CD8-positive, alpha-beta memory T cell (primary cell): ENCODE data around the gene EFTUD2. TPM values are rescaled to one million over a fixed set of nuclear protein-coding genes. Genes with fewer than 3 reads are reported as not detected.

ENCODE experiments used
- CTCF ChIA-PET: fragments of 350-600 bp; sonication (Branson Sonifier 250); formaldehyde crosslinking; loops from one replicate; lab custom pipeline; 2021; ENCODE audit warnings: antibody characterized with exemption; lab: Charles Lee
- POLR2A ChIA-PET: fragments of 350-600 bp; sonication (Branson Sonifier 250); formaldehyde crosslinking; loops from one replicate; lab custom pipeline; 2021; ENCODE audit warnings: antibody characterized with exemption; lab: Charles Lee
- DNase-seq, 5 donors: peaks; one replicate each; pipeline versions ENCODE4 v3.0.0 to v3.0.0-alpha.2; 2020 to 2022; ENCODE audit warnings: mixed read lengths in 1 of 5
- H3K27ac ChIP-seq: one replicate; pipeline ENCODE4 v1.7.0; 2013; ENCODE audit warnings: low read depth, mild to moderate bottlenecking, low read length, moderate library complexity
- H3K27me3 ChIP-seq: 2 replicates; pipeline ENCODE4 v1.7.0; 2013; ENCODE audit warnings: low read length, mild to moderate bottlenecking; ENCODE audit not compliant: insufficient read depth, poor library complexity, severe bottlenecking
- H3K36me3 ChIP-seq: 2 replicates; pipeline ENCODE4 v1.7.0; 2013; ENCODE audit warnings: mild to moderate bottlenecking, low read length, moderate library complexity; ENCODE audit not compliant: insufficient read depth
- H3K4me1 ChIP-seq: 2 replicates; pipeline ENCODE4 v1.7.0; 2013; ENCODE audit warnings: mild to moderate bottlenecking, low read length, moderate library complexity; ENCODE audit not compliant: insufficient read depth
- H3K4me3 ChIP-seq: 2 replicates; pipeline ENCODE4 v1.7.0; 2013; ENCODE audit warnings: mild to moderate bottlenecking, low read length
- H3K9me3 ChIP-seq: 2 replicates; pipeline ENCODE4 v1.7.0; 2013; ENCODE audit warnings: mild to moderate bottlenecking, low read length
- H3K27ac Mint-ChIP-seq, 8 donors: one replicate each; pipeline ENCODE4 v1.8.0; 2020 to 2021; ENCODE audit warnings: mixed read lengths in 8 of 8, mild to moderate bottlenecking in 6 of 8, inconsistent platforms in 3 of 8, moderate library complexity in 3 of 8
- H3K27me3 Mint-ChIP-seq, 2 donors: one replicate each; pipeline ENCODE4 v1.8.0; 2020 to 2021; ENCODE audit warnings: mixed read lengths in 2 of 2, mild to moderate bottlenecking in 1 of 2, moderate library complexity in 1 of 2
- H3K36me3 Mint-ChIP-seq, 3 donors: one replicate each; pipeline ENCODE4 v1.8.0; 2020 to 2021; ENCODE audit warnings: mixed read lengths in 3 of 3, inconsistent platforms in 1 of 3, mild to moderate bottlenecking in 1 of 3
- H3K4me1 Mint-ChIP-seq, 3 donors: one replicate each; pipeline ENCODE4 v1.8.0; 2020 to 2021; ENCODE audit warnings: mixed read lengths in 3 of 3, inconsistent platforms in 1 of 3, mild to moderate bottlenecking in 1 of 3
- H3K4me3 Mint-ChIP-seq, 7 donors: one replicate each; pipeline ENCODE4 v1.8.0; 2020 to 2021; ENCODE audit warnings: mixed read lengths in 7 of 7, mild to moderate bottlenecking in 6 of 7, moderate library complexity in 4 of 7, inconsistent platforms in 2 of 7
- H3K9me3 Mint-ChIP-seq, 5 donors: one replicate each; pipeline ENCODE4 v1.8.0; 2020 to 2022; ENCODE audit warnings: mixed read lengths in 5 of 5, mild to moderate bottlenecking in 3 of 5, moderate library complexity in 2 of 5, inconsistent platforms in 1 of 5
- polyA plus RNA-seq: library from polyadenylated mRNA; unstranded; fragments of 300-500 nt; fragmentation: Illumina TruSeq; gene quantifications from one replicate; pipeline ENCODE4 v1.2.3, GENCODE V29; 2021
- total RNA-seq, 2 experiments: library from RNA; stranded (reverse); gene quantifications; one replicate each; pipeline ENCODE4 v1.2.3, GENCODE V29; 2021

Gene EFTUD2
- total and polyA plus RNA-seq, 3 experiments from 2014 or later = 77.6 to 241 (median 229) TPM

GRCh38 chr17:44887016-44887415 lies 12.2 kb downstream of the EFTUD2 start:
- peaks cover 11 to 53% (median 28%) of the 10 kb centered on the region in 3 donors for H3K36me3 Mint-ChIP-seq
- Histone ChIP-seq H3K9me3 (no peaks in the 10 kb centered on the region), H3K4me3 (no peak overlapping the region), H3K36me3 (peaks cover 46% of the 10 kb centered on the region), H3K27ac (no peak overlapping the region), H3K4me1 (peaks cover 31% of the 10 kb centered on the region), H3K27me3 (no peaks in the 10 kb centered on the region)
- ChIA-PET CTCF (no interaction called here), POLR2A (no interaction called here)
- H3K4me1 Mint-ChIP-seq = peaks cover 10 to 19% (median 14%) of the 10 kb centered on the region in 3 donors
- no peaks in the 10 kb centered on the region for H3K27me3 Mint-ChIP-seq
- no peak overlapping the region for H3K4me3 Mint-ChIP-seq
- peak overlapping the region in 1 of 8 donors; percentile 28 for H3K27ac Mint-ChIP-seq
- H3K9me3 Mint-ChIP-seq = no peaks in the 10 kb centered on the region
- DNase-seq = no peak

GRCh38 chr17:44884941-44885340 lies 14.3 kb downstream of the EFTUD2 start:
- no peaks in the 10 kb centered on the region for H3K27me3 ChIP-seq
- DNase-seq = no peak
- ChIA-PET POLR2A (interaction anchor here (0.5 kb wide), 1 partner anchor 904 kb away, joined by 4 read pairs; no protein-coding TSS in a partner anchor), CTCF (interaction anchor here (2.9 kb wide), 1 partner anchor 20 kb away, joined by 9 read pairs; no protein-coding TSS in a partner anchor)
- no peak overlapping the region for H3K4me3 Mint-ChIP-seq
- H3K9me3 Mint-ChIP-seq = no peaks in the 10 kb centered on the region
- H3K27me3 Mint-ChIP-seq = no peaks in the 10 kb centered on the region
- H3K27ac ChIP-seq = no peak overlapping the region
- H3K4me3 ChIP-seq = no peak overlapping the region
- peaks cover 64% of the 10 kb centered on the region for H3K36me3 ChIP-seq
- H3K4me1 Mint-ChIP-seq = peaks cover 0 to 10% (median 0%) of the 10 kb centered on the region in 3 donors
- no peak overlapping the region for H3K27ac Mint-ChIP-seq
- no peaks in the 10 kb centered on the region for H3K9me3 ChIP-seq
- H3K36me3 Mint-ChIP-seq = peaks cover 15 to 62% (median 24%) of the 10 kb centered on the region in 3 donors
- peaks cover 31% of the 10 kb centered on the region for H3K4me1 ChIP-seq

- CTCF ChIA-PET = interaction anchor here (1.4 to 1.9 kb wide), 2 partner anchors 12 to 106 kb away, joined by 3 to 4 read pairs; no protein-coding TSS in a partner anchor
- H3K27ac Mint-ChIP-seq = no peak overlapping the region
- DNase-seq = no peak
- Histone ChIP-seq H3K27ac (no peak overlapping the region), H3K27me3 (no peaks in the 10 kb centered on the region), H3K4me3 (no peak overlapping the region), H3K36me3 (peaks cover 78% of the 10 kb centered on the region), H3K9me3 (no peaks in the 10 kb centered on the region), H3K4me1 (no peaks in the 10 kb centered on the region)
- no peak overlapping the region for H3K4me3 Mint-ChIP-seq
- POLR2A ChIA-PET = no interaction called here
- no peaks in the 10 kb centered on the region for H3K9me3 Mint-ChIP-seq
- H3K36me3 Mint-ChIP-seq = peaks cover 19 to 83% (median 27%) of the 10 kb centered on the region in 3 donors
- peaks cover 0 to 4% (median 3%) of the 10 kb centered on the region in 3 donors for H3K4me1 Mint-ChIP-seq
- no peaks in the 10 kb centered on the region for H3K27me3 Mint-ChIP-seq
These were observed 18.1 kb downstream of the EFTUD2 start for GRCh38 chr17:44881145-44881544.

GRCh38 chr17:44880062-44880461 lies 19.2 kb downstream of the EFTUD2 start:
- no peaks in the 10 kb centered on the region for H3K27me3 ChIP-seq
- H3K4me3 Mint-ChIP-seq = no peak overlapping the region
- peaks cover 19 to 85% (median 30%) of the 10 kb centered on the region in 3 donors for H3K36me3 Mint-ChIP-seq
- H3K27ac Mint-ChIP-seq = no peak overlapping the region
- ChIA-PET POLR2A (no interaction called here), CTCF (interaction anchor here (1.9 kb wide), 1 partner anchor 105 kb away, joined by 4 read pairs; no protein-coding TSS in a partner anchor)
- H3K4me3 ChIP-seq = no peak overlapping the region
- H3K9me3 ChIP-seq = no peaks in the 10 kb centered on the region
- DNase-seq = no peak
- H3K9me3 Mint-ChIP-seq = no peaks in the 10 kb centered on the region
- no peaks in the 10 kb centered on the region for H3K27me3 Mint-ChIP-seq
- peaks cover 0 to 4% (median 3%) of the 10 kb centered on the region in 3 donors for H3K4me1 Mint-ChIP-seq
- H3K27ac ChIP-seq = no peak overlapping the region
- peaks cover 74% of the 10 kb centered on the region for H3K36me3 ChIP-seq
- no peaks in the 10 kb centered on the region for H3K4me1 ChIP-seq

GRCh38 chr17:44879376-44879775 lies 19.9 kb downstream of the EFTUD2 start:
- peaks cover 0 to 4% (median 3%) of the 10 kb centered on the region in 3 donors for H3K4me1 Mint-ChIP-seq
- POLR2A ChIA-PET = interaction anchor here (0.7 kb wide), 1 partner anchor 19 kb away, joined by 3 read pairs; no protein-coding TSS in a partner anchor
- H3K36me3 ChIP-seq = peaks cover 72% of the 10 kb centered on the region

GRCh38 chr17:44878627-44879221 lies 20.5 kb downstream of the EFTUD2 start:
- no peaks in the 10 kb centered on the region for H3K9me3 Mint-ChIP-seq
- Histone ChIP-seq H3K4me1 (no peaks in the 10 kb centered on the region), H3K9me3 (no peaks in the 10 kb centered on the region), H3K27me3 (no peaks in the 10 kb centered on the region), H3K36me3 (peaks cover 72% of the 10 kb centered on the region), H3K4me3 (no peak overlapping the region), H3K27ac (no peak overlapping the region)
- peaks cover 23 to 85% (median 29%) of the 10 kb centered on the region in 3 donors for H3K36me3 Mint-ChIP-seq
- peak overlapping the region in 2 of 8 donors; percentile 2 to 65 for H3K27ac Mint-ChIP-seq
- H3K4me3 Mint-ChIP-seq = no peak overlapping the region
- CTCF ChIA-PET = interaction anchor here (1.0 to 3.0 kb wide), 2 partner anchors 13 to 104 kb away, joined by 3 to 17 read pairs; no protein-coding TSS in a partner anchor
- DNase-seq = peak in 1 of 5 donors; percentile 13
- POLR2A ChIA-PET = no interaction called here
- peaks cover 0 to 4% (median 3%) of the 10 kb centered on the region in 3 donors for H3K4me1 Mint-ChIP-seq
- H3K27me3 Mint-ChIP-seq = no peaks in the 10 kb centered on the region

More at GRCh38 chr17:44879376-44879775, 19.9 kb downstream of the EFTUD2 start:
- H3K4me1 ChIP-seq = no peaks in the 10 kb centered on the region
- DNase-seq = no peak
- H3K36me3 Mint-ChIP-seq = peaks cover 20 to 83% (median 27%) of the 10 kb centered on the region in 3 donors
- H3K4me3 ChIP-seq = no peak overlapping the region
- no peaks in the 10 kb centered on the region for H3K27me3 Mint-ChIP-seq
- no peak overlapping the region for H3K27ac ChIP-seq
- peak overlapping the region in 1 of 8 donors; percentile 76 for H3K27ac Mint-ChIP-seq
- H3K27me3 ChIP-seq = no peaks in the 10 kb centered on the region
- no peaks in the 10 kb centered on the region for H3K9me3 Mint-ChIP-seq
- H3K4me3 Mint-ChIP-seq = no peak overlapping the region
- no peaks in the 10 kb centered on the region for H3K9me3 ChIP-seq
- CTCF ChIA-PET = interaction anchor here (1.0 to 3.0 kb wide), 2 partner anchors 14 to 105 kb away, joined by 3 to 17 read pairs; no protein-coding TSS in a partner anchor

- Histone ChIP-seq H3K4me1 (no peaks in the 10 kb centered on the region), H3K9me3 (no peaks in the 10 kb centered on the region), H3K36me3 (peaks cover 69% of the 10 kb centered on the region), H3K27me3 (no peaks in the 10 kb centered on the region), H3K27ac (no peak overlapping the region), H3K4me3 (no peak overlapping the region)
- CTCF ChIA-PET = interaction anchor here (0.7 to 3.0 kb wide), 5 partner anchors 10 to 344 kb away, joined by 3 to 17 read pairs (median 5); no protein-coding TSS in a partner anchor
- Mint-ChIP-seq H3K27ac (no peak overlapping the region), H3K4me3 (no peak overlapping the region), H3K9me3 (no peaks in the 10 kb centered on the region), H3K4me1 (peaks cover 0 to 3% (median 2%) of the 10 kb centered on the region in 3 donors), H3K36me3 (peaks cover 12 to 83% (median 21%) of the 10 kb centered on the region in 3 donors), H3K27me3 (no peaks in the 10 kb centered on the region)
- POLR2A ChIA-PET = no interaction called here
- no peak for DNase-seq
These were observed 22.1 kb downstream of the EFTUD2 start for GRCh38 chr17:44877121-44877520.

- H3K27me3 Mint-ChIP-seq = no peaks in the 10 kb centered on the region
- no peaks in the 10 kb centered on the region for H3K27me3 ChIP-seq
- no peak overlapping the region for H3K27ac Mint-ChIP-seq
- H3K4me1 ChIP-seq = no peaks in the 10 kb centered on the region
- H3K36me3 Mint-ChIP-seq = peaks cover 12 to 80% (median 27%) of the 10 kb centered on the region in 3 donors
- H3K9me3 ChIP-seq = no peaks in the 10 kb centered on the region
- DNase-seq = no peak
- POLR2A ChIA-PET = no interaction called here
- CTCF ChIA-PET = no interaction called here
- no peak overlapping the region for H3K4me3 ChIP-seq
- H3K4me1 Mint-ChIP-seq = peaks cover 0 to 3% (median 2%) of the 10 kb centered on the region in 3 donors
- H3K4me3 Mint-ChIP-seq = no peak overlapping the region
- H3K36me3 ChIP-seq = peaks cover 65% of the 10 kb centered on the region
- H3K9me3 Mint-ChIP-seq = no peaks in the 10 kb centered on the region
- no peak overlapping the region for H3K27ac ChIP-seq
These were observed 23.5 kb downstream of the EFTUD2 start for GRCh38 chr17:44875761-44876160.
